A673 (cell line): ENCODE measurements around the gene PIEZO1. TPM values are rescaled to one million over a fixed set of nuclear protein-coding genes. Genes with fewer than 3 reads are reported as not detected.
"Not testable (repeated sequence)": the region's sequence is repeated elsewhere in the genome, so short reads cannot be mapped to it uniquely, and the experiment has no call there.

ENCODE experiments used
- BruUV-seq: library from RNA; stranded (reverse); fragments of 400-500 nt; replicated peaks from 2 replicates; lab custom pipeline; 2021; lab: Mats Ljungman, UMichigan
- CTCF ChIA-PET: fragments of 300-600 bp; sonication (Branson Sonifier 250); formaldehyde crosslinking; loops from one replicate; lab custom pipeline; 2022; ENCODE audit warnings: antibody characterized with exemption; lab: Charles Lee
- POLR2A ChIA-PET: fragments of 300-600 bp; sonication (Branson Sonifier 250); formaldehyde crosslinking; loops from one replicate; lab custom pipeline; 2022; ENCODE audit warnings: antibody characterized with exemption; ENCODE audit not compliant: low non-redundant PET; lab: Charles Lee
- DNase-seq: peaks from one replicate; pipeline ENCODE4 v3.0.0-alpha.2; 2015; ENCODE audit warnings: low spot score
- H3K27ac ChIP-seq: fragments of 200-600 bp; sonication (generic); 2 replicates; pipeline ENCODE4 v1.5.1; 2016; ENCODE audit warnings: mixed run types, low read depth, mild to moderate bottlenecking, mixed read lengths, antibody characterized with exemption, low read length; ENCODE audit not compliant: poor library complexity, severe bottlenecking
- H3K27me3 ChIP-seq: fragments of 200-600 bp; sonication (generic); replicated peaks from 2 replicates; pipeline ENCODE4 v1.6.1; 2017; ENCODE audit warnings: mixed run types, low read depth, mild to moderate bottlenecking, mixed read lengths, antibody characterized with exemption, low read length; ENCODE audit not compliant: insufficient read depth, poor library complexity
- H3K36me3 ChIP-seq: fragments of 200-600 bp; sonication (generic); 2 replicates; pipeline ENCODE4 v1.6.1; 2016; ENCODE audit warnings: mixed run types, mild to moderate bottlenecking, mixed read lengths, antibody characterized with exemption, low read length; ENCODE audit not compliant: insufficient read depth, poor library complexity, severe bottlenecking
- H3K4me1 ChIP-seq: fragments of 200-600 bp; sonication (generic); 2 replicates; pipeline ENCODE4 v1.6.1; 2017; ENCODE audit warnings: mixed run types, mild to moderate bottlenecking, mixed read lengths, antibody characterized with exemption, low read length; ENCODE audit not compliant: insufficient read depth, poor library complexity, severe bottlenecking
- H3K4me3 ChIP-seq: fragments of 200-600 bp; sonication (generic); 2 replicates; pipeline ENCODE4 v1.5.1; 2016; ENCODE audit warnings: low read depth, mixed run types, mild to moderate bottlenecking, mixed read lengths, low read length; ENCODE audit not compliant: poor library complexity, severe bottlenecking
- H3K9me3 ChIP-seq: fragments of 200-600 bp; sonication (generic); 2 replicates; pipeline ENCODE4 v1.6.1; 2016; ENCODE audit warnings: mixed run types, low read depth, mild to moderate bottlenecking, mixed read lengths, antibody characterized with exemption, low read length; ENCODE audit not compliant: poor library complexity, severe bottlenecking
- EZH2 ChIP-seq: fragments of 200-600 bp; sonication (generic); IDR thresholded peaks from 2 replicates; pipeline ENCODE4 v1.6.1; 2017; ENCODE audit warnings: borderline replicate concordance, low read depth, mild to moderate bottlenecking, mixed read lengths, antibody characterized with exemption, low read length; ENCODE audit not compliant: poor library complexity, severe bottlenecking
- intact Hi-C: fragments of 100-400 bp; cut with micrococcal nuclease; formaldehyde crosslinking; loops from one replicate; pipeline ENCODE4 v1.10.0; 2022; ENCODE audit not compliant: unreplicated experiment
- total RNA-seq: library from RNA; stranded (reverse); gene quantifications from 2 replicates; pipeline ENCODE4 v1.2.3, GENCODE V29; 2021
- TF ChIP-seq, protein P1 (sequence below): fragments of 300-800, 200-600 bp; sonication (generic); conservative IDR thresholded peaks from 2 replicates; pipeline ENCODE4 v1.5.1; 2017; ENCODE audit warnings: low read depth, mild to moderate bottlenecking, antibody characterized with exemption, low read length, moderate library complexity, mixed read lengths

The PIEZO1 gene
- total RNA-seq, 1 experiment from 2014 or later = 174 TPM

DNA sequence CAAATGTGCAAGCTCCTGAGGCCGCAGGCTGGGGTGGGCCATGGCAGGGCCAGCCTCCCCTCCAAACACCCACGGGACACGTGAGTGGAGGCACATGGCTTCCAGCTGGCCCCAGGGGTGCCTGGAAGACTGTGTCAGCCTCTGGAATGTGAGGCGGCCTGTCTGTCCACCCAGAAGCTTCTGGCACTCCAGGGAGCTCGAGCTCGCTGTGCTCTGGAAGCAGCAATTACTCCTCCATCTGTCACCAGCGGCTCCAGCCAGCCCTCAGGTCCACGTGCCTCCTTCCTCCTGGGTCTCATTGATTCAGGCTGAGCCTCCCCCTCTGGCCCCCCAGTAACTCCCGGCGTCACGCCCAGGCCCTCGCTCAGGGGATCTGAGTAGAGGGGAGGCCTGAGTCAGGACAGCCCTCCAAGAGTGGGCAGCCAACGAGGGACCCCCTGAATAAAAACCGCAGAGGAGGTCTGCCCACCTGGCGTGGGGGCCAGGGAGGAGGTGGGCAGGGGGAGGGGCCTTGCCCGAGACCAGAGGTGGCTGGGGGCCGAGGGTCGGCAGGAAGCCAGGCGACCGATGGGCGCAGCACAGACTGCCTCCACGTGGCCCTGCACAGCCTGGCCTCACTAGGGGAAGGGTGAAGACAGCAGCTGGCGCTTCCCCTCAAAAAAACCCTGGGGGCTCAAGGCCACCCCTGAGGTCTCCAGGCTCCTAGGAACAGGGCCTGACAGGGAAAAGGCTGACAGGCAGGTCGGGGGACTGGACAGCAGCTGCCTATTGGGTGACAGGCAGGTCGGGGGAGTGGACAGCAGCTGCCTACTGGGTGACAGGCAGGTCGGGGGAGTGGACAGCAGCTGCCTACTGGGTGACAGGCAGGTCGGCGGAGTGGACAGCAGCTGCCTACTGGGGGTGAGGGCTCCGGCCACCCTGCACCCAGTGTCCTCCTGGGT lies 11.9 kb downstream of the PIEZO1 start:
- no peaks in the 10 kb centered on the region for H3K36me3 ChIP-seq
- ChIA-PET POLR2A (no interaction called here), CTCF (interaction anchor here (0.6 kb wide), 1 partner anchor 152 kb away, joined by 4 read pairs; no protein-coding TSS in a partner anchor)
- peaks cover 73% of the 10 kb centered on the region for H3K4me1 ChIP-seq
- no peak overlapping the region for H3K4me3 ChIP-seq
- H3K27ac ChIP-seq = peak overlapping the region; percentile 93
- H3K27me3 ChIP-seq = no peaks in the 10 kb centered on the region
- no peak for TF ChIP-seq EZH2
- TF ChIP-seq, protein P1, sequence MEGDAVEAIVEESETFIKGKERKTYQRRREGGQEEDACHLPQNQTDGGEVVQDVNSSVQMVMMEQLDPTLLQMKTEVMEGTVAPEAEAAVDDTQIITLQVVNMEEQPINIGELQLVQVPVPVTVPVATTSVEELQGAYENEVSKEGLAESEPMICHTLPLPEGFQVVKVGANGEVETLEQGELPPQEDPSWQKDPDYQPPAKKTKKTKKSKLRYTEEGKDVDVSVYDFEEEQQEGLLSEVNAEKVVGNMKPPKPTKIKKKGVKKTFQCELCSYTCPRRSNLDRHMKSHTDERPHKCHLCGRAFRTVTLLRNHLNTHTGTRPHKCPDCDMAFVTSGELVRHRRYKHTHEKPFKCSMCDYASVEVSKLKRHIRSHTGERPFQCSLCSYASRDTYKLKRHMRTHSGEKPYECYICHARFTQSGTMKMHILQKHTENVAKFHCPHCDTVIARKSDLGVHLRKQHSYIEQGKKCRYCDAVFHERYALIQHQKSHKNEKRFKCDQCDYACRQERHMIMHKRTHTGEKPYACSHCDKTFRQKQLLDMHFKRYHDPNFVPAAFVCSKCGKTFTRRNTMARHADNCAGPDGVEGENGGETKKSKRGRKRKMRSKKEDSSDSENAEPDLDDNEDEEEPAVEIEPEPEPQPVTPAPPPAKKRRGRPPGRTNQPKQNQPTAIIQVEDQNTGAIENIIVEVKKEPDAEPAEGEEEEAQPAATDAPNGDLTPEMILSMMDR = no peak
- intact Hi-C loops = no loop called here
- no peaks in the 10 kb centered on the region for H3K9me3 ChIP-seq
- peak; percentile 78 for DNase-seq
- no TSS peak for BruUV-seq

- H3K4me3 ChIP-seq = not testable (repeated sequence)
Observed at GRCh38 chr16:88771781-88772180, 13.2 kb downstream of the PIEZO1 start.

GRCh38 chr16:88771294-88771772 lies 13.7 kb downstream of the PIEZO1 start:
- no peaks in the 10 kb centered on the region for H3K9me3 ChIP-seq
- H3K4me3 ChIP-seq = peak overlapping the region; percentile 29
- ChIA-PET POLR2A (interaction anchor here (0.9 to 1.9 kb wide), 4 partner anchors 10 to 13 kb away, joined by 3 to 5 read pairs (median 4); no protein-coding TSS in a partner anchor), CTCF (interaction anchor here (0.7 to 1.4 kb wide), 5 partner anchors 10 to 38 kb away, joined by 3 to 5 read pairs (median 4); partner anchors contain the start of gene PIEZO1)
- no peaks in the 10 kb centered on the region for H3K27me3 ChIP-seq
- TF ChIP-seq, protein P1 = no peak
- no peak for TF ChIP-seq EZH2
- no peak for DNase-seq
- peaks cover 65% of the 10 kb centered on the region for H3K4me1 ChIP-seq
- BruUV-seq = no TSS peak
- intact Hi-C loops = no loop called here
- H3K27ac ChIP-seq = peak overlapping the region; percentile 93
- H3K36me3 ChIP-seq = no peaks in the 10 kb centered on the region

More at GRCh38 chr16:88771781-88772180, 13.2 kb downstream of the PIEZO1 start:
- intact Hi-C loops, BruUV-seq, H3K36me3 ChIP-seq, CTCF ChIA-PET, H3K9me3 ChIP-seq, DNase-seq, H3K27me3 ChIP-seq: not testable (repeated sequence)
- Histone ChIP-seq H3K4me1 (peaks cover 68% of the 10 kb centered on the region), H3K27ac (peak overlapping the region; percentile 93)
- POLR2A ChIA-PET = interaction anchor here (1.9 kb wide), 1 partner anchor 12 kb away, joined by 5 read pairs; no protein-coding TSS in a partner anchor
